Urothelium cell line (cell line): ENCODE results near the gene MED31.
"Not testable (repeated sequence)": the region's sequence is repeated elsewhere in the genome, so short reads cannot be mapped to it uniquely, and the experiment has no call there.

ENCODE experiments used
- DNase-seq: peaks from one replicate; pipeline ENCODE4 v3.0.0; 2011; ENCODE audit warnings: low spot score, mixed read lengths
- FAIRE-seq: peaks from 2 replicates; lab custom pipeline; 2011; peaks lifted over from hg19 to GRCh38; lab: Jason Lieb, UNC

MED31 gene

DNA sequence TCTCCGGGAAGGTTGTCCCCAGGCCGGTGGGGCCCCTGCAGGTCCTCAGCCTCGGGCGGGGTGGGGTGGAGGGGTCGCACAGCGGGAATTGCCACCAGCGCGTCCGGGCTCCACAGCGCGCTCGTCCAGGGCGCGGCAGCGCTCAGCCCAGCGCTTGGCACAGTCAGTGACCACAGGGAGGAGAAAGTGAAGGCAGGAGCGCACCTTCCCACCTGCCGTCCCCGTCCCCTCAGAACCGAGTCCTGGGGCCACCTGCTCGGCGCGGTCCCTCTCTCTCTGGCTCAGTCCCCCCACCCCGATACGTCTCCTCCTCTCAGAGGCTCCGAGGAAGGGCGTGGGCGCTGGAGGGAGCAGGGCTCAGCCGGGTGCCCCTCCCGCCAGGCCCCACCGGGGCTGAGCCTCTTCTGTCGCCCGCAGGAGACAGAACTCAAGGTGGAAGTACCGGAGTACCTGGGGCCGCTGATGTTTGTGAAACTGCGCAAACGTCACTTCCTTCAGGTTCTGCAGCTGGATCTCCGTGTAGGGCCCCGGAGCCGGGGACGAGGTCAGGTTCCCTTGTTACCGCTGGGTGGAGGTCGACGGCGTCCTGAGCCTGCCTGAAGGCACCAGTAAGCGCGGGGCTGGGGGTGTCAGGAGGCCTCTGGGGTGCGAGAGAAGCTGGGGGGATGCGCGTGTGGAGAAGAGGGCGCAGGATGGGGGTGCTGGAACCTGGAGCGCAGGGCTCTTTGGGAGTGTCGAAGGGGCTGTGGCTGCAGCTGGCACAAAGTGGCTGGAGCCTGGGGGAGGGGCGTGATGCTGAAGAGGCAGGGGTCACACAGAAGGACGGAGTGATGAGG lies 5.6 kb upstream of the MED31 start:
- not testable (repeated sequence) for FAIRE-seq, DNase-seq

DNA sequence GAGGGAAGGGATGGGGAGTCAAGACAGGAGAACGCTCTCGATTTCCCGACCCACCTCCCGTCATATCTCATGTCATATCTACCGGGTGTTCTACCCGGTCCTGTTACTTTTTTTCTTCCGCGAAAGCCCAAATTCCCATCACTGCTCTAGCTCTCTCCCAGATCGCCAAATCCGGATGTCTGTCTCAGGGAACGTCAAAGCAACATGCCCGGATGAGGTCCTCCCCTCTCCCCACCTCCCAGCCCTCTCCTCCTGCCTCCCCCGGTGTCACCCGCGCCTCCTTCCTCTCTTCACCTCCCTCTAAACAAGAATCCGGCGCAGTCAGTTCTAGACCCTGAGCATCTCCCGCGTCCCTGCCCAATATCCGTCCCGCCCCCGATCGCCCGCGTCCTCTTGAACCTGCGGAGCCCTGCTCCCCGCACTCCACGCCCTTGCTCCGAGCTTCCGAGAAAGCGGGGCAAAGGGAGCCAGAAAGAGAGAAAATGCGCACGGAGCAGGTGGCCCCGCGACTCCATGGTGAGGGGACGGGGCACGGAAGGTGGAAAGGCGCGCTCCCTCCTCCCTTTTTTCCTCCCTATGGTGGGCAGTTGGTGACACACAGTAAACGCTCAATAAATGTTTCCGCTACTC lies 4.4 kb upstream of the MED31 start:
- not testable (repeated sequence) for DNase-seq, FAIRE-seq

DNA sequence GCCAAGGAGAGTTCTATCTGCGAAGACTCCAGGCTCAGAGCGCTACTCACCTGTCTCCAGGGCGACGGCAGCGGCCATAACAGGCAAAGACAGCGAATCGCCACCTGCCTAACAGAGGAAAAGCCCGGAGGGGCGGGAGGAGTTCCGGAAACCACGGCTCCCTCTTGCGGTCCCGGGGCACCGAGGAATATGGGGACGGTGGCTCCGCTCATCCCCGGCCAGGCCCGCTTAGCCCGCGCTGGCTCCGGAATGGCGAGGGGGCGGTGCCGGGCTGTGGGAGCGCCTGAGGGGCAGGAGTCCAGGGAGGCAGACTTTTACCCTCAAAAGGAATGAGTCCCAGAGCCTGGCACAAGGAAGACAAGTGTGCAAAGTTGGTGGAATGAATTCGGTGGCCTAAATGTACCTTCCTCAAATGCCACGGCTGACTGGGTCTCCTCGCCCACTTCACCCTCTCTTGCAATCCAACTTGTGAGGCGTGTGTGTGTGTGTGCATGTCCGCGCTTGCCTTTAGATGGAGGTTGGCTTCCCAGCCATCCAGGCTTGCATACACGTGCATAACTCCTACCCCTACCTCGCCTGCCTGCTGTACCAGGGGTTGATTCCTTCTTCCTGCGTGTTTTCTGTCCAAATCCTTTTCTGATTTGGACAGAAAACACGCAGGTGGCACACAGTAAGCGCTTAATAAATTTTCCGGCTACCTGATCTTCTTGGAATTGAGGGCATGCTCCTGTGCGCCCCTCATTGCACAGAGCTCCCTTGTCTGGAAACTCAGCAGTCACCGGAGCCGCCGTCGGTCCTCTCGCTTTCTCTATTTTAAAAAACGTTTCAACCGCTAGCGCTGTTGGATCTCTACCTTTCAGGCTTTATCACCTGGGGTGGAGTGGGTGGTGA lies 3.7 kb upstream of the MED31 start:
- FAIRE-seq (no peak), DNase-seq (no peak)

DNA sequence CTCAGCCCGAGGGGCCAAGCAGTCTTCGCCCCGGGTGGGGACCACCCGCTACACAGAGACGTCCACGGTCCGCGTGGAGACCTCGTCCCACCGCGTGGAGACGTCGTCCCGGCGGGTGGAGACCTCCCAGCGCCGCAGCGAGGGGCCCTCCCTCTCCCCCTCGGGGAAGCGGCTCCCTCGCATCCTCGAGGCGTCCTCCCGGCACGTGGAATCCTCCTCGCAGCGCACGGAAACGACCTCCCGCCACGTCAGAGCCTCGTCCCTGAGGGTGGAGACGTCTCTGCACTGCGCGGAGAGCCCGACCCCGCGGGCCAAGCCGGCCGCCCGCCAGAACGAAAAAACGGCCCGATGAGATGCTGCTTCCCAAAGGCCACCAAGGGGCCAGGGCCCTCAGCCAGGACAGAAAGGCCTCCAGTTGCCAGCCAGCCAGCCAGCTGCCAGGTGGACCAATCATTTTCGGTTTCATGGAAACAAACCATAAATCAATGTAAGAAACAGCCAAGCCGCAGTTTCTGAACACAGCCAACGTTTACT lies 581 bp upstream of the MED31 start:
- FAIRE-seq (no peak), DNase-seq (peak; percentile 39)

DNA sequence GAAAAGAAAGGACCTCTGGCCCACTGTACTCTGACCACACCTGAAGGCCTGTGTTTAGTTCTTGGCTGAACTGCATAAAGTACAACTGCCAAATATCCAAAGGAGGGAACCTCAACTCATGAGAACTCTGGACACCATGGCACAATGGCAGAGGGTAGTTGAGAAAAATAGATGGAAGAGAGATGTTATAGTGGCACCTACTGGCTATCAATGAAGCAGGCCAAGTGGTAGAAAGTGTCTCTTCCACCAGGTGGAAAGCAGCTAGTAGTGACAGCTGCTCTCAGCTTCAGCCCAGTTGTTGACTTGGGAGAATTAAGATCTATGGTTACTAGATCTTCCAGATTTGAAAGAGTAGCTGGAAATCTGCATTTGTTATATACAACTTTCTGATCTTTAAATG lies 3.2 kb downstream of the MED31 start:
- FAIRE-seq (no peak), DNase-seq (no peak)

DNA sequence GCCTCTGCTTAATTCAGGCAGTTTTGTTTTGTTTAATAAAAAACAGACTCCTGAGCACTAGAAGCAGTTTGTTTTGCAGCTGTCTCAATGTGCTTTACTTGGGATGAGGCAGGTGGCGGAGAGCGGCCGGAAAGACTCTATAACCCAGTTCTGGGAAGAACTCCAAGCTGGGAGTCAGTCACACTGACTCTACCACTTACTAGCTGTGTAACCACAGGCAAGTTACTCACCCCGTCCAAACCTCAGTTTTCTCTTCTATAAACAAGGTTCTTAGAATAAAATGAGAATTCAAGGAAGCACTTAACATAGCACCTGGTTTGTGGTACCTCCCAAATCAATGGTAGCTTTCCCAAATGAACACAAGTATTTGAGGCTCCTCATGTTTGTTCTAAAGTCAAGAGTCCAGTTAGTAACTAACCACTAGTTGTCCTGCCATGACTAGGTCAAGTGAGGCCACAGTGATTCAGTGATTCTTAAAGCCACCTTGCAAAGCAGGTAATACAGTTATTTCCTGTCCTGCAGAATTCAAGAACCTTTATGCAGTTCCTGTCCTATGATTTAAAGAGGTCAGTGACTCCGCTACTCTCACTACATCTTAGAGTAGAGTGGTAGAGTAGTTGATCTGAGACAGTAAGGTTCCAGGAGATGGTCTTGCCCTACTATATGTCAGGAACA lies 7.8 kb downstream of the MED31 start:
- DNase-seq: no peak
- FAIRE-seq: no peak

DNA sequence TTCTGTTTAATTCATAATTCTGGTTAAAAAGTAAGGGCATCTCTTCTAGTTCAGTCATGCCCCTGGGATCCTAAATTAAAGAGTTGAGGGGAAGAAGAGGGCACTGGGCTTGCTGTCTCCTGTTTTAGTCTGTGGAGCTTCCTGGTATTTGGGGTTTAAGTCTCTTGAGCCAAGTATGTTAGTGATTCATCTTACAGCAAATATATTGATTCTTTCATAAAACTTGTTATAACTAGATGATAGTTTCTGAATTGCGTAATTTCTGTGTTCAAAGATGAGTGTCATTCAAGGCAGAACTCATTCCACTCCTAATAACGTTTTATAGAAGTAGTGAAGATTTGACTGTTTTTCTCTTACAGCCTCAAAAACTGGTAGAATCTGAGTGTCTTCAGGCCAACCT lies 8.8 kb downstream of the MED31 start:
- DNase-seq (no peak), FAIRE-seq (no peak)

DNA sequence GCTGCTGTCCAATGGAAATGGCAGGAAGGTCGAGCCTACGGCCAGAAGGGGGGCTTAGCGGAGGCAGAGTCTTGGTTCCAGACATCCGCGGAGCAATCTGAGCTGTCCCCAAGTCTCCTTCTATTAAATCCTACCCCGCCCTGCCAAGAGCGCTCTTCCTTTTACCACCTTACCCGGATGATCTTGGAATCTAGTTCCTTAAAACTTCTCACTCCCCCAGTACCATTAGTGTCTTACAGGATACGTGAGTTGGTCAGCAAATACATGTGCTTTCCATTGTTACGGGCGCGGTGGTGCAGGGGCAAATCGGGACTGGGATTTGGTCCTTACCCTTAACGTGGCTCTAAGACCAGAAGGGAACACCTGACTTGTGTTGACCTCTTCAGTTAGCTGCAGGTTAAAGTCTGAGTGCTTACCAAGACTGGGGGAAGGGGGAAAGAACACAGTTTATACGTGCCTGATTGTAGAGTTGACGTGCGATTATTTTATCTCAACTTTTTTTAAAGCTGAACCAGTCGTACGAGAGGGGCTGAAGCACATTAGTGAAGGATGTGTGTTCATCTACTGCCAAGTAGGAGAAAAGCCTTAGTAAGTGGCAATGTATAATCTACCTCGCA lies 10.1 kb downstream of the MED31 start:
- DNase-seq: no peak
- no peak for FAIRE-seq

DNA sequence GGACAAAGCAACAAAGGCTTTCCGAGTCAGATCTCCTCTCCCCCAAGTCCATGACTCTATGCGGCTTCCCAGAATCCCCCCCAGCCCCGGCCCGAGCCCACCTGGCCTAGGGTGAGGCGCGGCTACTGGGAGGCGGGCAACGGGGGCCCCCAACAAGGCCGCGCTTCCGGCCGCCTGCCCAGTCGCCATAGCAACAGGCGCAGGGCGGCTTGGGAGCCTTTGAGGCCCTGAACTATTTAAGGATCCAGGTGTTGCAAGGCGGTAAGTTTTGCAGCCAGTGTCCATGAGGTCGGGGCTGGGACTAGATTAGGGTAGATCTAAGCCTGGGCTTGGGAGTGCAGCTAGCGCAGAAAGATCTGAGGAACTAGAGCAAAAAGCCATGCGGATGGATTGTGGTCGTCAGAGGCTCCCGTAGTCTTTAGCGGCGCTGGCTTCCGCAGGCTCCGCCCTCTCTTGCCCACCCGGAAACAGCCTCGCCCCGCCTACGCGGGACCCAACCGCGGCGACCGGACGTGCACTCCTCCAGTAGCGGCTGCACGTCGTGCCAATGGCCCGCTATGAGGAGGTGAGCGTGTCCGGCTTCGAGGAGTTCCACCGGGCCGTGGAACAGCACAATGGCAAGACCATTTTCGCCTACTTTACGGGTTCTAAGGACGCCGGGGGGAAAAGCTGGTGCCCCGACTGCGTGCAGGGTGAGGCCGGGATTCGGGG lies 10.7 kb downstream of the MED31 start, which contains the start of the genes KIAA0753 and TXNDC17:
TSS of gene KIAA0753 (minus strand) at position 176 of the 711 bp plus-strand sequence. CDS start 5,608 bp downstream, outside the sequence.
TSS of gene TXNDC17 (plus strand) at position 525 of the 711 bp plus-strand sequence. CDS start at position 548, 23 bp downstream.
- FAIRE-seq: peak; percentile 27
- DNase-seq: peak; percentile 90

DNA sequence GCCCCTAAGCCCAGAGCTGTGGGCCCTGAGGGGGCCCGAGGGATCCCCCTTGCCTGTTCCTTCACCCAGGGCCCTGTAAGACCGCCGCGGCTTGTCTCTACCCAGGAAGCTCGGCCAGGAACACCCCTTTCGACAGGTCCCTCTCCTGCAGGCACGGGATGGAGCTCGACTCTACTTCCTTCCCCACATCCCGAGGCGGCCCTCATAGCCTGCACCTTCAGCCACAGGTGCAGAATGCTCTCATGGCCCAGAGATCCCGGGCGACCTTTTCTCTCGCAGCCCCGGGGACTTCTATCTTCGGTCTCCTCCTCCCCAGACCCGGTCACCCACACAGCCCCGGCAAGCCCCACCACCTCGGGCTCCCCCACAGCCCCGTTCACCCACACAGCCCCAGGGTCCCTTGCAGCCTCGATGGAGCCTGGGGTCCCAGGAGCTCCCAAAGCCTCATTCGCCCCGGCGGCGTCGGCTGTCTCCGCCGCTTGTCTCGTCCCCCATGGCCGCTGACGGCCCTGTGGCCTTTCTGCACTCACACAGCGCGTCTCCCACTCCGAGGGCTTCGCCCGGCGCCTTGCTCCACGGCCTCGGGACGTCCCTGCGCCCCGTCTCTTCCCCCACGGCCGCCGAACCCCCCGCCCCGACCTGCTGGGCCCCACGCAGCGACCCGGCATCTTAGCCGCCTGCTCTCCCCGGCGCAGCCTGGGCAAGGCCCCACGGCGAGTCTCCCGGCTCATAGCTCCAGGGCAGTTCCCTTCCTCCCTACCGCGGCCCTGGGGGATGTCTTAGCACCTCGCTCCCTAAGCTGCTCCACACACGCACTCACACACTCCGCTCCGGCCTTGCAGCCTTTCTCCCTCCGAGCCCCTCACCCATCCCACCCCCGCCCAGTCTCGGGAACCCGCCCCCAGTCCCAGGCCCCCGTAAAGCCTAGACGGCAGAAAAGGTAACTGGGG lies 11.5 kb downstream of the MED31 start:
- FAIRE-seq (no peak), DNase-seq (peak; percentile 26)

DNA sequence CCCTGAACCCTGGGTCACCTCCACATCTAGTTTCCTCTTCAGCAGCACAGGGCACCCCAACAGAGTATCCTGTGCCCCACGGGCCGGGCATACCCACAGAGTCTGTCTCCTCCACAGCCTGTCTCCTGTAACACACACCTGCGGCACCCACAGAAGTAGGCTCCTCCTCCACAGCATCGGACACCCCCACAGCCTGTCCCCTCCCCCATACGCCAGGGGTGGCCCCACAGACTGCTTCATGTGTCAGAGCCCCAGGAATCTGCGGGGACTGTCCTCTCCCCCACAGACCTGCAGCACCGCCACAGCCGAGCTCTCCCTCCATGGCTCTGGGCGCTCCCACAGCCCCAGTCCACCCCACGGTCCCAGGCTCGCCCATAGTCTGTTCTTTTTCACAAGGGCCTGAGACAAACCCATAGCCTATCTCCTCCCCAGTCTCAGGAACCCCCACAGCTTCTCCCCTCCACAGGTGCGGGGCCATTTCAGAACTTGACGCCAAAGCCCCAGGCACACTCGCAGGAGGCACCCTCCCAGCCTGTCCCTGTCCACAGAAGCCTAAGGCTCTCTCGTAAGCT lies 12.3 kb downstream of the MED31 start:
- FAIRE-seq (no peak), DNase-seq (no peak)

DNA sequence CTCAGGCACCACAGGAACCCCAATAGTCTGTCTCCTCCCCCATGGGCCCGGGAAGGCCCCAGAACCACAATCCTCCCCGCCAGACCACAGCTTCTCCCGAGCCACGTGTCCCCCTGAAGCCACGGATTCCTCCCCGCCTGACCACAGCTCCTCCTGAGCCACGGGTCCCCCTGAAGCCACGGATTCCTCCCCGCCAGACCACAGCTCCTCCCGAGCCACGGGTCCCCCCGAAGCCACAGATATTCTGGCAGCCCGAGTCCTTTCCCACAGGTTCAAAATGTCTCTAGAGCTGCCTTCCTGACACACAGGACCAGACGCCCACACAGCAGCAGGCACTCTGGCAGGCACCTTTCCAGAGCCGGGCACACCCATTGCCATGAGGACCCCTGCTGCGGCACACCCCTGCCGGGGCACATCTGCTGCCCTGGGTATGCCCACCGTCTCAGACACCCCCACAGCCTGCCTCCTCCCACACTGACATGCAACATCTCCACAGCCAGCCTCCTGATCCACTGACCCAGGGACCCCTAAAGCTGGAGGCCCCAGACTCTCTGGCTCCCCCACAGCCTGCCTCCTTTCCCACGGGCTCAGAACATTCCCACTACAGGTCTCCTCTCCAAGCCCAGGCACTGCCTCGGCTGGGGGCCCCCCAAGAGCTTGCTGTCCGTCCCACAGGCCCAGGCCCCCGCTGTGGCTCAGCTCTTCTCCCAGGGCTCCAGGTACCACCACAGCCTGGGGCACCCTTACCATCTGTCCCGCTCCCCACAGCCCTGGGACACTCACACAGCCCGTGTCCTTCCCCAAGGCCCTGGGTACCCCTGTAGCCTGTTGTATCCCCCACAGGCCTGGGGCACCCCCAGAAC lies 13.1 kb downstream of the MED31 start:
- DNase-seq (no peak), FAIRE-seq (no peak)

DNA sequence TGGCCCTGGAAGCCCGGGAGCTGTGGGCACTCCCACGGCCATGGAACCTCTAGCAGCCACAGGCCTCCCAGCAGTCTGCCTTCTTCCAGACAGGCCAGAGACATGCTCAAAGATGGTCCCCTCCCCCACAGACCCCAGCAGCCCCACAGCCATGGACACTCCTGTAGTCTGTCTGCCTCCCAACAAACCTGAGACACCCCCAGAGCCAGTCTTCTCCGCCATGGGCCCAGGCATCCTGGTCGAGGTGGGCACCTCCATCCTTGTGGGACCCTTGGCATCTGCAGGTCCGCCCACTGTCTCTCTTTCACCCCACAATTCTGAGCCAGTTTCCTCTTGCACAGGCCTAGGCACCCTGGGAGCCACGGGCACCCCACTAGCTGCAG lies 14.0 kb downstream of the MED31 start:
- DNase-seq (no peak), FAIRE-seq (no peak)

DNA sequence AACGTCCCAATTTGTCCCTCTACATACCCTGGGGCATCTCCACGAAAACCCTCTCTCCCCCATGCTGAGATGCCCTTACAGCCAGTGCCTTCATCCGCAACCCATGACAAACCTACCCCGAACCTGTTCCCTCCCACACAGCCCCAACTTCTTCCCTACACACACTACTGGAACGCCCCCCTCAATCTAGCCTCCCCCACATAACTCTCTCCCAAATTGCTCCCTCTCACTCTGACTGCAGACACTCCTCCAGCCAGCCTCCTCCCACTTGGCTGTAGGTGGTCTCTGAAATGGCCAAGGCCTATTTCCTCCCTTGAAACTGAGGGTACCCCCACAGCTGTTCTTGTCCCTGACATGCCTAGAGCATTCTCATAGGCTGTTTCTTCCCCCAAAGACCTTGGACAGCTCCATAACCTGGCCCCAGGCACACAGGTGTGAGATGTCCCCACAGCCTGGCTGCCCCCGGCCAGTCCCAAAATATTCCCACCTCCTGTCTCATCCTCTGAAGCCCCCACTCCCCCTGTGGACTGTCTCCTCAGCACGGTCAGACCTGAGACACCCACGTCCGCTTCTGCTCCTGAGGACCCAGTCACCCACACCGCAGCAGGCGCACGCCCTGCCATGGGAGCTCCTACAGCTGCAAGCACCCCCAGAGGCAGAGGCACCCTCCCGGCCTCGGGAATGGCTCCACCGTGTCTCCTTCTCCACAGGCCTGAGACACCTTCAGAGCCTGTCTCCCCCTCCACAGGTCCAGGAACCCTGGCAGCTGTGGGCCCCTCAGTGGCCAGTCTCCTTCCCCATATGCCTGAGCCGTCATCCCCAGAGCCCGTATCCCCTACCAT lies 14.6 kb downstream of the MED31 start:
- FAIRE-seq (no peak), DNase-seq (no peak)

DNA sequence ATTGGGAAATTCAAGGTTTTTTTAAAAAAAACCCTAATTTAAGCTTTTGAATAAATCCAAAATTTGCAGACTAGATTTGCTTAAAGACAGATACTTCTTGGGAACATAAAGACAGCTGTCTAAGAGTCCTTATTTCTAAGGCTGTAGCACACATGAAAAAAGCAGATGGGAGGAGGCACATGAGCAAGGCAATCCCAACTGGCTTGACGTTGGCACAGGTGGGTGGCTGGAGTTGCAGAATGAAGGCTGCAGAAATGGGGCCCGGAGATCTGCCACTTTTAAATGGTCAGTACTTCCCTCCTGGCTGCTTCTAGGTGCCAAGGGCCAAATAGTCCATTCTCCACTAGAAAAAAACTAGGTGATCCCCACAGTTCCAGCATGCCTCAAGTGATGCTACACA lies 15.3 kb downstream of the MED31 start:
- DNase-seq: no peak
- no peak for FAIRE-seq

DNA sequence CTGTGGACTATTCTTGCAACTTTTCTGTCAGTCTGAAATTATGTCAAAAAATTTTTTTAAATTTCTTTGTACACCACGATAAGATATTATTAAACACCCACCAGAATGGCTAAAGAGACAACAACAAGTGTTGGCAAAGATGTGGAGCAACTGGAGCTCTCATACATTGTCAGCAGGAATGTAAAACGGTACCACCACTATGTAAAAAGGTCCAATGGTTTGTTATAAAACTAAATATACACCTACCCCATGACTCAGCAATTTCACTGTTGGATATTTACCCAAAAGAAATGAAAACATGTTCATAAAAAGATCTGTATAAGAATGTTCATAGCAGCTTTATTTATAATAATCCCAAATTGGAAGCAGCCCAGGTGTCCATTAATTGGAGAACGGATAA lies 18.1 kb downstream of the MED31 start:
- FAIRE-seq: no peak
- no peak for DNase-seq
